ENCODE results near the gene XPO6.

XPO6 gene

GRCh38 chr16:28156056-28156680 lies 55.6 kb downstream of the XPO6 start:
- no peak for DNase-seq (ENCODE audit: low read depth in 2 of 2)

GRCh38 chr16:28155293-28155692 lies 56.5 kb downstream of the XPO6 start:
- no peak for DNase-seq (ENCODE audit: low read depth in 2 of 2)

GRCh38 chr16:28151180-28151579 lies 60.6 kb downstream of the XPO6 start:
- no peak for DNase-seq (ENCODE audit: low read depth in 2 of 2)

GRCh38 chr16:28149011-28149888 lies 62.5 kb downstream of the XPO6 start:
- DNase-seq (ENCODE audit: low read depth in 2 of 2) = no peak

GRCh38 chr16:28146536-28146935 lies 65.2 kb downstream of the XPO6 start:
- no peak for DNase-seq (ENCODE audit: low read depth in 2 of 2)

GRCh38 chr16:28145796-28146195 lies 66.0 kb downstream of the XPO6 start:
- no peak for DNase-seq (ENCODE audit: low read depth in 2 of 2)

GRCh38 chr16:28140788-28141618 lies 70.8 kb downstream of the XPO6 start:
- peak in 1 of 2 donors; percentile 19 for DNase-seq (ENCODE audit: low read depth in 2 of 2)

- DNase-seq (ENCODE audit: low read depth in 2 of 2) = no peak
Measured at GRCh38 chr16:28139530-28139929, 72.2 kb downstream of the XPO6 start.

- DNase-seq (ENCODE audit: low read depth in 2 of 2) = peak in 1 of 2 donors; percentile 23
Measured at GRCh38 chr16:28136751-28137434, 74.9 kb downstream of the XPO6 start.

GRCh38 chr16:28133666-28134065 lies 78.1 kb downstream of the XPO6 start:
- no peak for DNase-seq (ENCODE audit: low read depth in 2 of 2)

- DNase-seq (ENCODE audit: low read depth in 2 of 2) = no peak
Measured at GRCh38 chr16:28131743-28132393, 79.9 kb downstream of the XPO6 start.

- DNase-seq (ENCODE audit: low read depth in 2 of 2) = no peak
Measured at GRCh38 chr16:28131181-28131580, 80.6 kb downstream of the XPO6 start.

GRCh38 chr16:28130099-28131088 lies 81.4 kb downstream of the XPO6 start:
- DNase-seq (ENCODE audit: low read depth in 2 of 2) = no peak

- no peak for DNase-seq (ENCODE audit: low read depth in 2 of 2)
Measured at GRCh38 chr16:28126684-28127620, 84.8 kb downstream of the XPO6 start.

- DNase-seq (ENCODE audit: low read depth in 2 of 2) = no peak
Measured at GRCh38 chr16:28125592-28125991, 86.2 kb downstream of the XPO6 start.

- DNase-seq (ENCODE audit: low read depth in 2 of 2) = no peak
Measured at GRCh38 chr16:28121527-28121926, 90.2 kb downstream of the XPO6 start.

GRCh38 chr16:28120754-28121153 lies 91.0 kb downstream of the XPO6 start:
- no peak for DNase-seq (ENCODE audit: low read depth in 2 of 2)

- DNase-seq (ENCODE audit: low read depth in 2 of 2) = no peak
Measured at GRCh38 chr16:28118637-28119036, 93.1 kb downstream of the XPO6 start.

- DNase-seq (ENCODE audit: low read depth in 2 of 2) = no peak
Measured at GRCh38 chr16:28117168-28117565, 94.6 kb downstream of the XPO6 start.
